SK-N-MC (cell line): ENCODE results near the gene ARMC9.

ENCODE experiments used
- EZH2 ChIP-seq: fragments of 200-600 bp; sonication (generic); IDR thresholded peaks from one replicate; pipeline ENCODE4 v1.6.1; 2017; ENCODE audit warnings: antibody characterized with exemption
- POLR2AphosphoS5 ChIP-seq: IDR thresholded peaks from 2 replicates; pipeline ENCODE4 v1.6.1; 2012; ENCODE audit warnings: mild to moderate bottlenecking, low read depth, low read length, borderline replicate concordance

- TF ChIP-seq EZH2 (no peak), POLR2AphosphoS5 (no peak)
These were observed 10.5 kb upstream of the ARMC9 start for GRCh38 chr2:231187736-231188505.
